K562 (cell line): ENCODE data around the gene FBN3. TPM values are rescaled to one million over a fixed set of nuclear protein-coding genes. Genes with fewer than 3 reads are reported as not detected.
A peak's percentile ranks its signal among the peaks of the same experiment; 100 is the strongest.

Experiments
- CHCHD3 ChIP-seq: fragments of 250-450 bp; sonication (Bioruptor Pico); IDR thresholded peaks from 2 replicates; pipeline ENCODE4 v2.1.2; 2022; ENCODE audit warnings: mild to moderate bottlenecking
- HCFC1 ChIP-seq: IDR thresholded peaks from 2 replicates; pipeline ENCODE4 v1.6.1; 2012; ENCODE audit warnings: low read depth, low read length, improper control_type of control experiment
- KDM5B ChIP-seq: fragments of 200-600 bp; sonication (generic); IDR thresholded peaks from 2 replicates; pipeline ENCODE4 v1.6.1; 2012; ENCODE audit warnings: low read depth, mild to moderate bottlenecking, moderate library complexity, low read length, control low read depth, inconsistent platforms; ENCODE audit not compliant: insufficient replicate concordance
- MBD2 ChIP-seq: sonication (generic); IDR thresholded peaks from 2 replicates; pipeline ENCODE4 v1.6.1; 2016; ENCODE audit warnings: low read depth, borderline replicate concordance
- NCOA1 ChIP-seq: fragments of 450-650 bp; IDR thresholded peaks from 2 replicates; pipeline ENCODE4 v1.6.1; 2016; ENCODE audit warnings: low read depth
- NFRKB ChIP-seq: fragments of 450-650 bp; IDR thresholded peaks from 2 replicates; pipeline ENCODE4 v1.6.1; 2016; ENCODE audit warnings: low read depth
- PCBP2 ChIP-seq: fragments of 200-400 bp; formaldehyde crosslinking; IDR thresholded peaks from 2 replicates; pipeline ENCODE4 v1.6.1; 2018; ENCODE audit warnings: low read length, low read depth, mild to moderate bottlenecking, moderate library complexity; ENCODE audit not compliant: poor library complexity, severe bottlenecking
- PHF20 ChIP-seq: fragments of 450-650 bp; IDR thresholded peaks from 2 replicates; pipeline ENCODE4 v1.6.1; 2018; ENCODE audit not compliant: partially characterized antibody
- POLR2H ChIP-seq: IDR thresholded peaks from 2 replicates; pipeline ENCODE4 v1.6.1; 2016; ENCODE audit warnings: missing genetic modification characterization, low read depth, mild to moderate bottlenecking, control low read depth, missing compliant biosample characterization, moderate library complexity
- SLC30A9 ChIP-seq: fragments of 250-450 bp; sonication (Bioruptor Pico); IDR thresholded peaks from 2 replicates; pipeline ENCODE4 v1.8.0; 2022; ENCODE audit warnings: mild to moderate bottlenecking, moderate library complexity
- TAL1 ChIP-seq: fragments of 450-650 bp; IDR thresholded peaks from 2 replicates; pipeline ENCODE4 v1.6.1; 2016; ENCODE audit warnings: mild to moderate bottlenecking
- TRIM25 ChIP-seq: fragments of 450-650 bp; IDR thresholded peaks from 2 replicates; pipeline ENCODE4 v1.7.0; 2016; ENCODE audit warnings: borderline replicate concordance
- XRCC3 ChIP-seq: fragments of 450-650 bp; IDR thresholded peaks from 2 replicates; pipeline ENCODE4 v1.6.1; 2017; ENCODE audit warnings: mild to moderate bottlenecking, moderate library complexity
- YBX1 ChIP-seq: fragments of 450-650 bp; IDR thresholded peaks from 2 replicates; pipeline ENCODE4 v1.7.1; 2016; ENCODE audit warnings: mild to moderate bottlenecking
- ZFP91 ChIP-seq: sonication (generic); formaldehyde crosslinking; IDR thresholded peaks from 2 replicates; pipeline ENCODE4 v1.8.0; 2022; ENCODE audit warnings: mild to moderate bottlenecking, missing genetic modification reagents
- ZNF584 ChIP-seq: fragments of 200-800 bp; sonication (Bioruptor generic); IDR thresholded peaks from 2 replicates; pipeline ENCODE4 v1.6.1; 2016; ENCODE audit warnings: low read depth, mild to moderate bottlenecking, missing genetic modification characterization, missing compliant biosample characterization
- ZNF655 ChIP-seq: fragments of 250-450 bp; sonication (Bioruptor Pico); IDR thresholded peaks from 2 replicates; pipeline ENCODE4 v1.5.0; 2021
- ZNF764 ChIP-seq: fragments of 250-450 bp; sonication (Bioruptor Pico); IDR thresholded peaks from 2 replicates; pipeline ENCODE4 v1.4.0; 2020; ENCODE audit warnings: low read depth, mild to moderate bottlenecking, moderate library complexity
- ZNF77 ChIP-seq: fragments of 250-450 bp; sonication (Bioruptor Pico); IDR thresholded peaks from 2 replicates; pipeline ENCODE4 v1.5.0; 2020
- polyA plus RNA-seq, 8 experiments: library from polyadenylated mRNA; depleted of rRNA in 4 of 8; stranded (reverse) in 5 of 8; unstranded in 3 of 8; fragments of >200 nt; fragmentation: Nextera tagmentation in 2 of 8; fragmentation: Illumina TruSeq in 1 of 8; extraction: Ambion mirVana in 2 of 8; extraction: Trizol in 1 of 8; gene quantifications; 2 replicates each; pipeline versions ENCODE4 v1.2.1 to v1.2.3, GENCODE V29; 2011 to 2014; ENCODE audit warnings: inconsistent platforms in 1 of 8, missing spikeins in 1 of 8
- total RNA-seq, 7 experiments: library from RNA; depleted of rRNA in 6 of 7; stranded (reverse); fragments of >200 nt in 6 of 7; fragmentation: Illumina TruSeq in 2 of 7; extraction: Trizol in 2 of 7; gene quantifications; 2 replicates each; pipeline versions ENCODE4 v1.2.1 to v1.2.3, GENCODE V29; 2011 to 2021; ENCODE audit warnings: low replicate concordance in 1 of 7
- TF ChIP-seq, protein P1 (sequence below): fragments of 250-450 bp; sonication (Bioruptor Pico); IDR thresholded peaks from 2 replicates; pipeline ENCODE4 v1.4.0; 2020
- TF ChIP-seq, protein P2 (sequence below): sonication (generic); formaldehyde crosslinking; IDR thresholded peaks from 2 replicates; pipeline ENCODE4 v1.8.1; 2023; ENCODE audit warnings: mild to moderate bottlenecking, missing genetic modification reagents

FBN3 gene
- total and polyA plus RNA-seq, 9 of the 15 experiments (the other 6 are each of a cell fraction or from before 2014, with no cell fraction given) = under 0.01 to 0.29 (median 0.01) TPM; not detected in 4

- TF ChIP-seq ZNF655 (CRISPR knock-in tag) = no peak
- no peak for TF ChIP-seq ZFP91 (CRISPR knock-in tag)
- no peak for TF ChIP-seq PCBP2
- TF ChIP-seq, protein P1, sequence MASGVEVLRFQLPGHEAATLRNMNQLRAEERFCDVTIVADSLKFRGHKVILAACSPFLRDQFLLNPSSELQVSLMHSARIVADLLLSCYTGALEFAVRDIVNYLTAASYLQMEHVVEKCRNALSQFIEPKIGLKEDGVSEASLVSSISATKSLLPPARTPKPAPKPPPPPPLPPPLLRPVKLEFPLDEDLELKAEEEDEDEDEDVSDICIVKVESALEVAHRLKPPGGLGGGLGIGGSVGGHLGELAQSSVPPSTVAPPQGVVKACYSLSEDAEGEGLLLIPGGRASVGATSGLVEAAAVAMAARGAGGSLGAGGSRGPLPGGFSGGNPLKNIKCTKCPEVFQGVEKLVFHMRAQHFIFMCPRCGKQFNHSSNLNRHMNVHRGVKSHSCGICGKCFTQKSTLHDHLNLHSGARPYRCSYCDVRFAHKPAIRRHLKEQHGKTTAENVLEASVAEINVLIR (CRISPR knock-in tag) = no peak
- no peak for TF ChIP-seq YBX1
- no peak for TF ChIP-seq SLC30A9 (CRISPR knock-in tag)
- no peak for TF ChIP-seq POLR2H (tag)
- 0 out of 2 replicates have a peak, but pooled peaks have one; percentile 15 for TF ChIP-seq TAL1
- peak; percentile 89 for TF ChIP-seq KDM5B
- 0 out of 2 replicates have a peak, but pooled peaks have one; percentile 36 for TF ChIP-seq NFRKB
- no peak for TF ChIP-seq ZNF764 (CRISPR knock-in tag)
- TF ChIP-seq, protein P2, sequence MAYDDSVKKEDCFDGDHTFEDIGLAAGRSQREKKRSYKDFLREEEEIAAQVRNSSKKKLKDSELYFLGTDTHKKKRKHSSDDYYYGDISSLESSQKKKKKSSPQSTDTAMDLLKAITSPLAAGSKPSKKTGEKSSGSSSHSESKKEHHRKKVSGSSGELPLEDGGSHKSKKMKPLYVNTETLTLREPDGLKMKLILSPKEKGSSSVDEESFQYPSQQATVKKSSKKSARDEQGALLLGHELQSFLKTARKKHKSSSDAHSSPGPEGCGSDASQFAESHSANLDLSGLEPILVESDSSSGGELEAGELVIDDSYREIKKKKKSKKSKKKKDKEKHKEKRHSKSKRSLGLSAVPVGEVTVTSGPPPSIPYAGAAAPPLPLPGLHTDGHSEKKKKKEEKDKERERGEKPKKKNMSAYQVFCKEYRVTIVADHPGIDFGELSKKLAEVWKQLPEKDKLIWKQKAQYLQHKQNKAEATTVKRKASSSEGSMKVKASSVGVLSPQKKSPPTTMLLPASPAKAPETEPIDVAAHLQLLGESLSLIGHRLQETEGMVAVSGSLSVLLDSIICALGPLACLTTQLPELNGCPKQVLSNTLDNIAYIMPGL (CRISPR knock-in tag) = 0 out of 2 replicates have a peak, but pooled peaks have one; percentile 23
- TF ChIP-seq PHF20 = no peak
- TF ChIP-seq MBD2 = 0 out of 2 replicates have a peak, but pooled peaks have one; percentile 31
- TF ChIP-seq ZNF584 = no peak
- no peak for TF ChIP-seq XRCC3
- TF ChIP-seq HCFC1 = no peak
- TF ChIP-seq NCOA1 = no peak
- no peak for TF ChIP-seq ZNF77 (CRISPR knock-in tag)
- no peak for TF ChIP-seq CHCHD3 (CRISPR knock-in tag)
- TF ChIP-seq TRIM25 = no peak
Measured at GRCh38 chr19:8050274-8051096, 98.9 kb downstream of the FBN3 start (continued).
